Activated CD4-positive, alpha-beta T cell treated with anti-CD3 and anti-CD28 coated beads for 4 hours (primary cell): ENCODE data around the gene CCDC102A.
"Not testable (repeated sequence)": the region's sequence is repeated elsewhere in the genome, so short reads cannot be mapped to it uniquely, and the experiment has no call there.

Experiments used
- DNase-seq, 2 donors: peaks; one replicate each; pipeline ENCODE4 v3.0.0-alpha.2; 2020

Gene CCDC102A

DNA sequence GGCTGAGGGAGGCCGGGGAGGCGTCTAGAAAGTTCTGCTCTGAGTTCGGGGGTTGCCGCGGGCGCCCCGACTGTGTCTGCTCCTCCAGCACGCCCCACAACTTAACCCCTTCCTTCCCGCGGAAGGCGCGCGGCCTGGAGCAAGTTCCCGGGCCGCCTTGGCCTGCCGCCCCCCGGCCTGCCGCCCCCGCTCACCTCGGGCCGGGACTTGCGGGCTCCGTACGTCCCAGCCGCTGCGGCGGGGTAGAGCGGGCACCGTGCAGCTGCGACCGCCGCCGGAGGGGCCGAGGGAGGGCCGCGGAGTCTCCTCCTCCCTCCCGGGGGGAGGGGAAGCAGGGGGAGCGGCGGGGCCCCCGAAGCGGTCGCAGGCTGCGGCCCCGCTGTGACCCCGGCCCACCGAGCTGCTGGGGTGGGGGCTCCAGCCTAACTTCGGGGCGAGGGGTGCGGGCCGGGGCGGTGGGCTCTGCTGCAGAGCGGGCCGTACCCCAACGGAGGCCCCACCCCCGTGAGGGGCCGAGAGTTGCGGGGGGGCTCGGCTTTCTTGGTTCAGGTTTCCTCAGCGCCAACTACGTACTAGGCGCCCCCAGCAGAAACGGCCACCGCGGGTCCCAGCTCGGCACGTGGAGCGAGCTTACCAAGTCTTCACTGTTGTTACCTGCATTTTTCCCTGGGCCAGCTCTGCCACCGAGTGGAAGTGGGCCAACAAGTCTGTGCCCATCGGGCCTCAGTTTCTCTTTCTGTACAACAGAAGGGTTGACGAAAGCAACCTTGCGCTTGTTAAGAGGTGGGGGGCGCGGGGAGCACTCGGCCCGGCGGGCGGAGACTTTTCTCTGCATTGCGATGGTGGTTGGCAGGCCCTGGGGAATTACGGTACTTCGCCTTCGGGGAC lies at the start of gene CCDC102A:
Gene CCDC102A (minus strand): TSS at position 266 of the 888 bp plus-strand sequence. CDS start 7,394 bp downstream, outside the sequence.
- peak; percentile 41 to 46 for DNase-seq

DNA sequence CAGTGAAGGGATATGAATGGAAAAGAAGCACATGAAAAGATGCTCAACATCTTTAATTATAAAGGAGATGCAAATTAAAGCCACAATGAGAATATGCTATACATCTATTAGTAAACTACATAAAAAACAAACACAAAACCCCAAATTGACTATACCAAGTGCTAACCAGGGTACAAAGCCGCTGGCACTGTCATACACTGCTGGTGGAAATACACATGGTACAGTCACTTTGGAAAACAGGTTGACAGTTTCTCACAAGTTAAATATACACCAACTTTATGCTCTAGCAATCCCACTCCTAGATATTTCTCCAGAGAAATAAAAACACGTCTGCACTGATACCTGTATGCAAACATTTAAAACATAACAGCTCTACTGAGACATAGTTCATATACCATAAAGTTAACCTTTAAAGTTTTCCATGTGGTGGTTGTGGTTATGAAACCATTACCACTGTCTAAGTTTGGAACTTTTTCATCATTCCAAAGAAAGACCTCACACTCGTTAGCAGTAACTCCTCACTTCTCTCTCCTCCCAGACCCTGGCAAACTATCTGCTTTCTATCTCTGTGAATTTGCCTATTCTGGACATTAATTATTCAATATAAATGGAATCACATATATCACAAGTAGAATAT lies 48.8 kb upstream of the CCDC102A start:
- DNase-seq = no peak

DNA sequence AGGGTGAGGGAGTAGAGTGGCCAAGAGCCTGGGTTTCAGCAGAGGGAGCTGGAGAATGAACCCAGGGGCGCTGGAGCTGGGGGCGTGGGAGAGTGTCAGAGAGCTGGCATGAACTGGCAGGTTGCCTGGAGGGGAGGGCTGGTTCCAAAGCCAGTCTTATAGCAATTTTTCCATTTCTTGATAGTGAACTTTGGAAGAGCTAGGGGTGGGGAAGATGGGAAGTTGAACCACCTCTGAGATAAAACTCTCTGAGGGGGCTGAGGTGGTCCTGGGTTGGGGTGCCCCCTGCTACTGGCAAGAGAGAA lies 42.9 kb upstream of the CCDC102A start:
- no peak for DNase-seq

DNA sequence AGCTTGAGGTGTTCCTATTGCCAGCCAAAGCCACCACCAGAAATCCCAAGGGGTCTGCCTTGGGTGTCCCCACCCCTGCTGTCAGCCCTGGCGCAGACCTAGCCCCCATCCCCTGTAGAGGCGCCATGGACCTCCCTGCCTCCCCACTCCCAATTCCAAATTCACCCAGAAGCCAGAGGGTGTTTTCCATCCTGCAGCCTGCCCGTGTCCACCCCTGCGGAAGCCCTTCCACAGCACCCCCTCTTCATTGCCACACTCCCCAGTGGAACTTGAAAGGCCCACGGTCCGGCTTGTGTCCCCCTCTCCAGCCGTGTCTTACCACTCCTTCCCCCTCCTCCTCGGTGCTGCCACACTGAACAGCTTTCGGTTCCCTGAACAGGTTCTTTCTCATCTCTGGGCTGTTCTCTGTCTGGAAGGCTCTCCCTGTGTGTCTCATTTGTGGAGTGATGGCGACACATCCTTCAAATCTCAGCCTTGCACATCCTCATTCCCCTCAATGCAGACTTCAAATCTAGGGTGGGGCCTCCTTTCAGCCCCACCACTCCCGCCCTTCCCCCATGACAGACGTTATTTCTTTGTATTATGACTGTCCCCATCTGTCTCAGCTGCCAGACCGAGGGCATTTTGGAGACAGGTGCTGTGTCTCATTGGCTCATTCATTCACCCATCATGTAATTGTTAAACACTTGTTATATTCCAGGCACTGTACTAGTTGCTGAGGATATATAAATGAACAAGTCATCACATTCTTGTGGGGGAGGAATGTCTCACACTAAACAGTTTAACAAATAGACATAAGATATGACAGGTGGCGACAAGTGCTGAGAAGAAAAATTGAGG lies 42.4 kb upstream of the CCDC102A start:
- no peak for DNase-seq

DNA sequence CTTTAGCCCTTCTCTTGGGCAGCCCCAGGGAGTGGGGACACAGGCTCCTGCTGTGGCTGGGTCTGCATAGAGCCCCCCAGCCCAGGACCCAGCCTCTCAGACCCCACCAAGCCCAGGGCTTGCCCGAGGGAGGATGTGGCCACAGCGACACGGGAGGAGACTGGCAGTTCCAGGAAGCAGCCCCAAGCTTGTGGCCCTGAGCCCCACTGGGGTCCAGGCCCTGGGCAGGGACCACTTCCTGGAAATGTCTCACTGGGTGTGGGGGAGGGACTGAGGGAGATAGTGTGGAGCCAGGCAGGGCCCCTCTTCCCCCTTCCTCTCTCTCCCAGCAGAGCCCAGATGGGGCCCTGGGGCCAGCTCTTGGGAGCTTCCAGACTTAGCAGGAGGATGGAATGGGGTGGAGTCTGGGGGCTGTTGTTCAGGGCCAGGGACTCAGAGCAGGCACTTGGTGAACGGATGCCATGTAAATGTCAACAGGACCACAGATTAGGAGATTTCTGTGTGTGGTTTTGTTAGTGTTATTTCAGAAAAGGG lies 41.4 kb upstream of the CCDC102A start:
- DNase-seq = no peak

DNA sequence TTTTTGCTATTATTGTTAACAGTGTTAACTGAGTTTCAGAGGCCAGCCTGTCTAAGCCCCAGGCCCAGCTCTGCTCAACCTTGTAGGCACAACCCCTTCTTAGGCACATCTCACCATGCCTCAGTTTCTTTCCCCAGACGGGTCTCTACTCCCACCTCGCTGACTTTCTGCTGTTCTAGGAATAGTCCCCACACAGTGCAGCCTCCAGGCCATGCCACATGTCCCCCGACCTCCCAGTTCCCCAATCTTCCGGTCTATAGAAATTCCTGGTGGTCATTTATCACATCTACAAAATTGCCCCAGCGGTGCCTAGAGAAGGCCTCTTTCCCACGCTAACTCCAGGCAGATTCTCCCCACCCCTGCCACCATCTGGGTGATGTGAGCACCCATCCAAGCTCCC lies 40.8 kb upstream of the CCDC102A start:
- DNase-seq = no peak

DNA sequence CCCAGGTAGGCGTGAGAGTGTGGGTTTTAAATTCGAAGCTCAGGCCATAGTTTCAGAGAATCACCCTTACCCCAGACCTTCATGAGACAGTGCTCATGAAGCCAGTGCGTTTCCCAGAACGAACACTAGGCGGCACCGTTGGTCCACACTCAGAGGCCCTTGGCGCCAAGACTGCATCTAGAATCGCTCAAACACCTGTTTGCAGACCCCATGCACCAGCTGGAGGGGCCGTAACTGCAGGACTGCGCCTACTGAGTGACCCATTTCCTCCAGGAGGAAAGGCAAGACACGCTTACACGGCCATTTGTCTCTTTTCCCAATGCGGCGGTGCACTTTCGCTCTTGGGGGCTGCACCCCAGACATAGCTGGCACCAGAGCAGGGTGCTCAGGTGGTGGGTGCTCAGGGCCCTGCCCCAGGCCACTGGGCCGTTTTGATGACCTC lies 40.1 kb upstream of the CCDC102A start:
- DNase-seq = peak; percentile 66 to 79

DNA sequence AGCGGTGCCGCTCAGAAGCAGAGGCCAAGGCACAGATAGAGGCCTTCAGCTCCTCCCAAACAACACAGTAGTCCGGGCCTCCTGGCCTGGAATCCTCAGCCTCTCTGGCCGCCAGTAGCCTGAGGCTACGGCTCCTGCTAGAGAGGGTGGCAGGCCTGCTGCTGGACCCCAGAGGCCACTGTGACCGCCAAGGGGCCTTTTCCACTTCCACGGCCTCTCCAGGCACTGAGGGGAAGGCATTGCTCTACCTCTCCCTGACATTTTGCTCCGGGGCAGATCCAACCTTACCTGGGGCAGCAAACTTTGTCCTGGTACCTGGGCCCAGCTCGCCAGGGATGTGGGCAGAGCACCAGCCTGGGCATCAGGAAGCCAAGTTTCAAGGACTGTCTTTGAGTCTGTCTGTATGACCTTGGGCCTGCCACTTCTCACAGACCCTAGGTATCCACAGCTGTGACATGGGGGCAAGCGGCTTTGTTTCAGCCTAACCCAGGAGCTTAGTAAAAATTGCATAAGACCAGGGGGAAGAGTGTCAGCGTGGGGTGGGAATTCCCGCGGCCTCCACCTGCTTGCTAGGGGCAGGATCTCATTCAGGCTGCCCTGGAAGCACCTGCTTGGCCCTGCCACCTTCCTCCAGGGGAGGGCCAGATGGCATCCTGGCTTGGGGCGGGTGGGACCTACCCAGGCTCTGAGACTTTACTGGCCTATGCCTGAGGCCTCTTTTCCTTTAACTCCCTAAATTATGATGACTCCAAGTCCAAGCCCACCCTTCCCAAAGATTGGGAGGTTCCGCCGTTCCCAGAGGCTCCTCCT lies 39.3 kb upstream of the CCDC102A start:
- no peak for DNase-seq

DNA sequence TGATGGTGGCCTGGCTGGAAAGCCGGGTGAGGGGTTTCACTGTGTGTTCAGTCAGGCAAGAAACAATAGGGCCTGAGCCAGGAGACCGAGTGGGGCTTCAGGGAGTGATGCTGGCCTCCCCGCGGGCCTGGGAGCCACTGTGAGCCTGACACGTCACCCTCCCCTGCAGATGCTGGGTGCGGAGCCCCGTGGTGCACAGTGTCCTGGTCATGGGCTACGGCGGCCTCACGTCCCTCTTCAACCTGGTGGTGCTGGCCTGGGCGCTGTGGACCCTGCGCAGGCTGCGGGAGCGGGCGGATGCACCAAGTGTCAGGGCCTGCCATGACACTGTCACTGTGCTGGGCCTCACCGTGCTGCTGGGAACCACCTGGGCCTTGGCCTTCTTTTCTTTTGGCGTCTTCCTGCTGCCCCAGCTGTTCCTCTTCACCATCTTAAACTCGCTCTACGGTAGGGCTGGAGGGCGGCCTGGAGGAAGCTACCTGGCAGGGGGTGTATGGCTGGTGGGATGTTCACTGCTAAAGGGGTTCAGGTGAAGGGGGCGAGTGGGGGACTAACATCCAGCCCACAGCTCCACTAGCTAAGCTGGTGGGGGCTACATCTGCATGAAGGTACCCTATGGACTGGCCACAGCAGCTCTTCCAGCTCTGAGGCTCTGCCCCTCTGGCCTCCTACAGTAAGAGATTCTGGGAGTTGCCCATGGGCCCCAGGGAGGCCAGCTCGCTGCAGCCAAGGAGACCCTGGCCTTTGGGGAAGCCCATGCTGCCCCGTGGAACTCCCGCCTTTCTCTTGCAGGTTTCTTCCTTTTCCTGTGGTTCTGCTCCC lies 38.5 kb upstream of the CCDC102A start:
- DNase-seq = no peak

DNA sequence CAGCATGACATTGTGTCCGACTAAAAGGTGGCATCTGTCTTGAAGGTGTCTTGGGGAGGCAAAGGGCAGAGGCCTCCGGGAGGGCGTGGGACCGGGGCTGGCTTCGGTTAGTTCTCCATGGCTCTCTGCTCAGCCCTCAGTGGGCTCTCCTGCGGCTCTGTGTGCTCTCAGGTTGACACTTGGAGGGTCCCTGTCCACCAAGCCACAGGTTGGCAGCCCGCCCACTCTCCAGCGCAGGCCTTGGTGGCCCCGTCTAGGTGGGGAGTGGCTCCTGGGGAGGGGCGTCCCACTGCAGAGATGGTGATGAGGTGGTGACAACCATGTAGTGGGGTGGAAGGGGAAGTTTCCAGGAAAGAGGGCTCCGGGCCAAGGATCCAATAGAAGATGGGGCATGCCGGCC lies 37.7 kb upstream of the CCDC102A start:
- DNase-seq = no peak

DNA sequence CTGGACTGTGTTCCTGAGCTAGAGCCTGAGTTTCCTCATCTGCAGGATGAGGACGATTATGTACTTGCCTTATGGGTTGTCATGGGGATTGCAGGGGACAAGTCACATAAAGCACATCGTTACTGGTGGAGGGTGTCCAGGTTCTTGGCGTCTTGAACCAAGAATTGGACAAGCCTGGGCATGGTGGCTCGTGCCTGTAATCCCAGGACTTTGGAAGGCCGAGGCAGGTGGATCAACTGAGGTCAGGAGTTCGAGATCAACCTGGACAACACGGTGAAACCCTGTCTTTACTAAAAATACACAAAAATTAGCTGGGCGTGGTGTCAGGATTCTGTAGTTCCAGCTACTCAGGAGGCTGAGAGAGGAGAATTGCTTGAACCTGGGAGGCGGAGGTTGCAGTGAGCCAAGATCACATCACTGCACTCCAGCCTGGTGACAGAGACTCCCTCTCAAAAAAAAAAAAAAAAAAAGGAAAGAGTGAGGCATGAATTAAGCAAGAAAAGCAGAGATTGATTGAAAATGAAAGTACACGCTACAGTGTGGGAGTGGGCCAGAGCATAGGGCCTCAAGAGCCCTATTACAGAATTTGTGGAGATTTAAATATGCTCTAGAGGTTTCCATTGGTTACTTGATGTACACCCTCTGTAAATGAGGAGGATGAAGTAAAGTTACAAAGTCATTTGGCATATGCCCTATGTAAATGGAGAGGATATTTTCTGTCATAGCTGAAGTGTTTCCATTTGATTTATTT lies 36.8 kb upstream of the CCDC102A start:
- DNase-seq = no peak

DNA sequence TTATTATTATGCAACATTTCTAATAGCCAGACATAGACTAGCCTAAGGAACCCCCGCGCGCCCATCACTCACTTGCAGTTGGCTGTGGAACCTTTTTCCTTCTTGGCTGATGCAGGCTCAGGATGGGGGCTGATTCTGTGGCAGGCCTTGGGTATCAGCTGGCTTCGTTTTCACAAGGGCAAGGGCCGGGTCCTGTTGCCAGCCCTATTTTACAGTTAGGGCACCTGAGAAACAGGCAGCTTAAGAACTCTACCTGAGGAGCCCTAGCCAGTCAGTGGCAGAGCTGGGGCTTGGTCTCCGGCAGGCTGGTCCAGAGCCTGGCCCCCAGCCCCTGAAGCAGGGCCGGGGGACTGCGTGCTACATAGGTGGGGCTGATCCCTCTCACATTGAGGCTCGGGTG lies 34.7 kb upstream of the CCDC102A start:
- DNase-seq = no peak

DNA sequence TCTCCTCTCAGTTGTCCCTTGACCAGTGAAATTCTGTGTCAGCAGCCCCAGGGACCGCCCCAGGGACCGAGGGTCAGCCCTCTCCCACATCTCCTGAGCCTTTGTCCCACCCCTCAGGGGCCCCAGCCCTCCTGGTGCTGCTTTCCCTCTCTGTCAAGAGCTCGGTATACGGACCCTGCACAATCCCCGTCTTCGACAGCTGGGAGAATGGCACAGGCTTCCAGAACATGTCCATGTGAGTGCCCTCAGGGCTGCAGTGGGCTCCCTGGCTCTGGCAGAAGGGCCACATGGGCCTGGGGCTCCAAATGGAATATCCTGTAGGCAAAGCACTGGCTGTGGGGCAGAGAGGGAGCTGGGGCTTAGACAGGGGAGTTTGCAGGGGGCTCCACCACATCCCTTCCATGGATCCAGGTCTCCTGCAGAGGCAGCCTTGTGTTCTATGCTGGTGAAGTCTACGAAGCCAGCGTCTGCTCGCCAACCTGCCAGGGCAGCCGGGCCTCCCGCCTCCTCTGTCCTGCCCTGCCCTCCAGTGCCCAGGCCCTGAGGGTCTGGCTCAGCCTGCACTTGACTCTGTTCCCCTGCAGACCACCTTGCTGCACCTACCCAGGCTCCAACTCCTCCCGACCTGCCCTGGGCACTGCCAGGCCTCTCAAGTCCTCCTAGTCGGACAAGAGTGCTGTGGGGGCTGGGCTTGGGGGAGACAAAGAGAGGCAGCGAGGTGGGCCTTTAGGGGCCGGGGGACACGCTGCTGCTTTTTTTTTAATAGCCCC lies 34.1 kb upstream of the CCDC102A start:
- DNase-seq = no peak

DNA sequence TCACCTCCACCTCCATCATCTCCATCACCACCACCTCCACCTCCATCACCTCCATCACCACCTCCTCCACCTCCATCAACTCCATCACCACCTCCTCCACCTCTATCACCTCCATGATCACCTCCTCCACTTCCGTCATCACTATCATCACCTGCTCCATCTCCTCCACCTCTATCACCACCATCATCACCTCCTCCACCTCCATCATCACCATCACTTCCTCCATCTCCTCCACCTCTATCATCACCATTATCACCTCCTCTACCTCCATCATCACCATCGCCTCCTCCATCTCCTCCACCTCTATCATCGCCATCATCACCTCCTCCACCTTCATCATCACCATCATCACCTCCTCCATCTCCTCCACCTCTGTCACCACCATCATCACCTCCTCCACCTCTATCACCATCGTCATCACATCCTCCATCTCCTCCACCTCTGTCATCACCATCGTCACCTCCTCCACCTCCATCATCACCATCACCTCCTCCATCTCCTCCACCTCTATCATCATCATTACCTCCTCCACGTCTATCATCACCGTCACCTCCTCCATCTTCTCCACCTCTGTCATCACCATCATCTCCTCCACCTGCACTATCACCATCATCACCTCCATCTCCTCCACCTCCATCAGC lies 33.1 kb upstream of the CCDC102A start:
- DNase-seq = no peak

DNA sequence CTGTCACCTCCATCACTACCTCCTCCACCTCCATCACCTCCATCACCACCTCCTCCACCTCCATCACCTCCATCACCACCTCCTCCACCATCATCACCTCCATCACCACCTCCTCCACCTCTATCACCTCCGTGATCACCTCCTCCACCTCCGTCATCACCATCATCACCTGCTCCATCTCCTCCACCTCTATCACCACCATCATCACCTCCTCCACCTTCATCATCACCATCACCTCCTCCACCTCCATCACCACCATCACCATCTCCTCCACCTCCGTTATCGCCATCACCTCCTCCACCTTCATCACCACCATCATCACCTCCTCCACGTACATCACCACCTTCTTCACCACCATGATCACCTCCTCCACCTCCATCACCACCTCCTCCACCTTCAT lies 32.4 kb upstream of the CCDC102A start:
- DNase-seq = not testable (repeated sequence)

DNA sequence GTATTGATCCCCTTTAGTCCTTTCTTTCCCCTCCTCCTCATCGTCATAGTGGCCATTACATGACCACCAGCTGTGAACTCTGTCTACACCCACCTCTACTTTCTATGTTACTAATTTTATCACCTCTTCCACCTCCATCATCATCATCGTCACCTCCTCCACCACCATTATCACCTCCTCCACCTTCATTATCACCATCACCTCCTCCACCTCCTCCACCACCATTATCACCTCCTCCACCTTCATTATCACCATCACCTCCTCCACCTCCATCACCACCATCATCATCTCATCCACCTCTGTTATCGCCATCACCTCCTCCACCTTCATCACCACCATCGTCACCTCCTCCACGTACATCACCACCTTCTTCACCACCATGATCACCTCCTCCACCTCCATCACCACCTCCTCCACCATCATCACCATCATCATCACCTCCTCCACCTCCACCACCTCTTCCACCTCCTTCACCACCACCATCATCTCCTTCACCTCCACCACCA lies 31.9 kb upstream of the CCDC102A start:
- no peak for DNase-seq

DNA sequence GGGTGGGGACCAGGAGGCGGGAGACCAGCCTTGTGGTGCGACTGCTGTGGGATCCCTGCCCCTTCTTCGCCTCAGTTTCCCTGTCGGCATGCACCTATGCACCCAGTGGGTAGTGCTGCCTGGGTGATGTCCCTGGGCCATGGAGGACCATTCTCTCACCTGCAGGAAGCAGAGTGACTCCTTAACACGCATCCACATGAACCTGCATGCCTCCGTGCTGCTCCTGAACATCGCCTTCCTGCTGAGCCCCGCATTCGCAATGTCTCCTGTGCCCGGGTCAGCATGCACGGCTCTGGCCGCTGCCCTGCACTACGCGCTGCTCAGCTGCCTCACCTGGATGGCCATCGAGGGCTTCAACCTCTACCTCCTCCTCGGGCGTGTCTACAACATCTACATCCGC lies 31.3 kb upstream of the CCDC102A start:
- DNase-seq = no peak

DNA sequence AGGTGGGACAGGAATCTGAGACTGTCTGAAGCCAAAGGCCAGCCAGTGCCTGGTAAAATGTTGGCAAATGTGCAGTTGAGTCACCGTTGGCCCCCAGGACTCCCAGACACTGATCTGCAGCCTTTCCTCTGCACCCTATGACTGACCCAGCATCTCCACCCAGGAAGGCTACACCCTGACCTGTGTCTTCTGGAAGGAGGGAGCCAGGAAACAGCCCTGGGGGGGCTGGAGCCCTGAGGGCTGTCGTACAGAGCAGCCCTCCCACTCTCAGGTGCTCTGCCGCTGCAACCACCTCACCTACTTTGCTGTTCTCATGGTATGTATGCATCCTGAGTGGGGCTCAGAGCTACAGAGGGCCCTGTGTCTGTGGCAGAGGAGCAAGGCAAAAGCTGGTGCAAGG lies 30.1 kb upstream of the CCDC102A start:
- no peak for DNase-seq

DNA sequence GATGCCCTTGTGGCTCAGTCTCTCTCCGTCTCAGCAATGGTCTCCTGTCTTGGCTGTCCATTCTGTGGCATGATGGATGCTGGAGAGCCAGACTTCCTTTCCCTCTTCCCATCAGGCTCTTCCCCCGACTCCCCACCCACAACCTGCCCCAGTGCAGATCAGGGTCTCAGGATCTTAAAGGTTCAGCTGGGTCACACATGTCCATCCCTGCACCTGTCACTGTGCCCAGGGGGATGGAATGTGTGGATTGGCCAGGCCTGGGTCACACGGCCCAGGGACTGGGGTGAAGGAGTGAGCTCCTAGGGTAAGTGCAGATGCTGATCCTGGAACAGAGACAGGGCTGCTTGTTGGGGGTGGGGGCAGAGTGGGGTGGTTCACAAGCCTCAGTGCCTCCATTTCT lies 29.1 kb upstream of the CCDC102A start:
- no peak for DNase-seq
